Trophoblast cell (in vitro differentiated cells and primary cell): Measurements from ENCODE around the gene KIAA1143. TPM values are rescaled to one million over a fixed set of nuclear protein-coding genes. Genes with fewer than 3 reads are reported as not detected.

Source experiments
- DNase-seq, 2 donors: peaks; one replicate each; pipeline ENCODE4 v3.0.0-alpha.2; 2016
- H2AFZ ChIP-seq: 2 replicates; pipeline ENCODE4 v1.6.1; 2013; ENCODE audit warnings: low read length, moderate library complexity, mild to moderate bottlenecking; ENCODE audit not compliant: insufficient read depth, poor library complexity
- H2AK5ac ChIP-seq: 2 replicates; pipeline ENCODE4 v1.6.1; 2013; ENCODE audit warnings: mild to moderate bottlenecking, low read length
- H2BK120ac ChIP-seq: 2 replicates; pipeline ENCODE4 v1.6.1; 2013; ENCODE audit warnings: low read length, mild to moderate bottlenecking, moderate library complexity; ENCODE audit not compliant: insufficient read depth, poor library complexity
- H2BK12ac ChIP-seq: 2 replicates; pipeline ENCODE4 v1.6.1; 2013; ENCODE audit warnings: mild to moderate bottlenecking, low read length, moderate library complexity
- H2BK5ac ChIP-seq: 2 replicates; pipeline ENCODE4 v1.6.1; 2013; ENCODE audit warnings: low read length, low read depth, moderate library complexity, mild to moderate bottlenecking; ENCODE audit not compliant: poor library complexity
- H3K14ac ChIP-seq: 2 replicates; pipeline ENCODE4 v1.6.1; 2013; ENCODE audit warnings: mild to moderate bottlenecking, low read length
- H3K18ac ChIP-seq: 2 replicates; pipeline ENCODE4 v1.6.1; 2013; ENCODE audit warnings: mild to moderate bottlenecking, low read length
- H3K23ac ChIP-seq: 2 replicates; pipeline ENCODE4 v1.6.1; 2013; ENCODE audit warnings: low read length
- H3K27ac ChIP-seq: 2 replicates; pipeline ENCODE4 v1.5.1; 2013; ENCODE audit warnings: low read depth, mild to moderate bottlenecking, inconsistent platforms, low read length, moderate library complexity
- H3K27me3 ChIP-seq: 2 replicates; pipeline ENCODE4 v1.6.1; 2013; ENCODE audit warnings: inconsistent platforms, mild to moderate bottlenecking, low read length, moderate library complexity; ENCODE audit not compliant: insufficient read depth
- H3K36me3 ChIP-seq, 2 experiments: 1 replicate in 1 of 2; 2 replicates in 1 of 2; pipeline ENCODE4 v1.6.1; 2013; ENCODE audit warnings: low read length in 2 of 2, mild to moderate bottlenecking in 2 of 2, moderate library complexity in 1 of 2; ENCODE audit not compliant: insufficient read depth in 2 of 2, control insufficient read depth in 1 of 2
- H3K4ac ChIP-seq: 2 replicates; pipeline ENCODE4 v1.6.1; 2013; ENCODE audit warnings: low read depth, mild to moderate bottlenecking, low read length, moderate library complexity
- H3K4me1 ChIP-seq, 2 experiments: 1 replicate in 1 of 2; 2 replicates in 1 of 2; pipeline ENCODE4 v1.6.1; 2013; ENCODE audit warnings: low read length in 2 of 2, mild to moderate bottlenecking in 2 of 2, moderate library complexity in 1 of 2; ENCODE audit not compliant: insufficient read depth in 2 of 2, control insufficient read depth in 1 of 2
- H3K4me2 ChIP-seq: 2 replicates; pipeline ENCODE4 v1.6.1; 2013; ENCODE audit warnings: inconsistent platforms, mild to moderate bottlenecking, low read length, moderate library complexity
- H3K4me3 ChIP-seq: 2 replicates; pipeline ENCODE4 v1.5.1; 2013; ENCODE audit warnings: mild to moderate bottlenecking, low read depth, low read length, inconsistent platforms
- H3K79me1 ChIP-seq: one replicate; pipeline ENCODE4 v1.6.1; 2013; ENCODE audit warnings: low read length
- H3K79me2 ChIP-seq: 2 replicates; pipeline ENCODE4 v1.6.1; 2013; ENCODE audit warnings: low read length, mild to moderate bottlenecking; ENCODE audit not compliant: control insufficient read depth, insufficient read depth, poor library complexity
- H3K9ac ChIP-seq: 2 replicates; pipeline ENCODE4 v1.6.1; 2013; ENCODE audit warnings: mild to moderate bottlenecking, low read length
- H3K9me3 ChIP-seq: 2 replicates; pipeline ENCODE4 v1.6.1; 2013; ENCODE audit warnings: low read depth, mild to moderate bottlenecking, control low read depth, inconsistent platforms, low read length; ENCODE audit not compliant: insufficient read depth
- H4K12ac ChIP-seq: 2 replicates; pipeline ENCODE4 v1.6.1; 2013; ENCODE audit warnings: low read depth, mild to moderate bottlenecking, low read length, moderate library complexity
- H4K8ac ChIP-seq: 2 replicates; pipeline ENCODE4 v1.6.1; 2013; ENCODE audit warnings: low read depth, mild to moderate bottlenecking, low read length, moderate library complexity
- H4K91ac ChIP-seq: one replicate; pipeline ENCODE4 v1.6.1; 2013; ENCODE audit warnings: low read depth, mild to moderate bottlenecking, low read length, moderate library complexity
- WGBS: extraction: QIAGEN DNeasy Blood & Tissue Kit; methylation state at CpG from one replicate; pipeline ENCODE4 v1.1.7; 2013; ENCODE audit warnings: missing lambda C conversion rate; ENCODE audit not compliant: insufficient read length, insufficient coverage; ENCODE audit errors: extremely low coverage; 5-methylcytosine and 5-hydroxymethylcytosine counted together
- polyA plus RNA-seq: library from polyadenylated mRNA; stranded (reverse); fragments of 200-250 nt; gene quantifications from 2 replicates; pipeline ENCODE4 v1.2.3, GENCODE V29; 2013

Gene KIAA1143
- 28.2 and 29.2 TPM in 2 replicates for polyA plus RNA-seq

DNA sequence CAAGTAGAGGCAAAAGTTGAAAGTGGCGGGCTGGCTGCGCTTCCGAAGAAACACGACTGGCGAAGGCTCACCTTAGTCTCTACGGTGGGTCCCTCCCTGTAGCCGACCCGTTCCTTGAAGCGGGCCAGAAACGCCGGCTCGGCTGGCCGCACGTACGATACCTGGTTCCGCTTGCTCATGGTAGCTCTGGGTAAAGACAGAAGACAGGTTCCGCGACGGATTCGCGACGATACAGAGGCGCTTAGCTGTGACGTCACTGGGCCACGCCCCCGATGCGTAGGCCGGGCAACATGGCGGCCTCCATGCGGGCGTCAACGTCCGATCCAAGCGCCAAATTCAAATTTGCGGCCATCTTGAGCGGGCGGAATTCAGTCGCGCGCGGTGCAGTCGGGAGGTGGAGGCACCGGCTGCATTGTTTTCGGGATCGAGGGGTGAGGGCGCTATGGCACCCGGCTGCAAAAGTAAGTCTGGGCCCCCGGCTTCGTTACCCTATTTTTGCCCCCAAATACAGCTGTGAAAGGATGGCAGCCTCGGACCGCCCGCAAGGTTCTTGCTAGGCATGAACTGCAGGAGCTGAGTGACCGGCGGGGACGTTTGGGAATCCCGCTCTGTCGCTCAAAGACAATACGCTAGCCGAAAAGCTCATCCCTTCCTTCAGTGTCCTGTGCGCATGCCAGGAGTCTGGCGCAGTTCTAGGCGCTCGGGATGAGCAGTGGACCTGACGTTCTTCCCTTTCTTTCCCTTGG, at the start of gene KIAA1143, which contains the start of gene KIF15:
TSS of gene KIAA1143 (minus strand) at position 196 of the 746 bp plus-strand sequence. CDS start at position 179, 17 bp downstream.
TSS of gene KIF15 (plus strand) at position 371 of the 746 bp plus-strand sequence. CDS start at position 443, 72 bp downstream.
- Histone ChIP-seq H2BK5ac (peak within 1 kb of the TSS; percentile 71), H3K36me3 (peaks cover 4 to 11% of the 10 kb centered on the region in 2 experiments), H2AK5ac (peak within 1 kb of the TSS; percentile 39), H2BK12ac (no peak within 1 kb of the TSS), H3K4ac (peak within 1 kb of the TSS; percentile 69), H3K79me2 (peaks cover 9% of the 10 kb centered on the region), H3K4me1 (no peaks in the 10 kb centered on the region), H2AFZ (peak within 1 kb of the TSS; percentile 89), H3K9me3 (peaks cover 4% of the 10 kb centered on the region), H4K91ac (peak within 1 kb of the TSS; percentile 66), H3K14ac (peak within 1 kb of the TSS; percentile 55), H3K9ac (peak within 1 kb of the TSS; percentile 84), H3K27ac (no peak within 1 kb of the TSS), H3K23ac (no peak within 1 kb of the TSS), H3K4me3 (peak within 1 kb of the TSS; percentile 85), H3K4me2 (peak within 1 kb of the TSS; percentile 87), H4K12ac (peak within 1 kb of the TSS; percentile 71), H3K79me1 (peaks cover 7% of the 10 kb centered on the region), H3K18ac (peak within 1 kb of the TSS; percentile 77), H3K27me3 (no peaks in the 10 kb centered on the region), H4K8ac (peak within 1 kb of the TSS; percentile 88), H2BK120ac (peak within 1 kb of the TSS; percentile 52)
- peak; percentile 98 to 100 for DNase-seq
- WGBS, result no CpG with 5 or more reads among the region's 64 CpGs

DNA sequence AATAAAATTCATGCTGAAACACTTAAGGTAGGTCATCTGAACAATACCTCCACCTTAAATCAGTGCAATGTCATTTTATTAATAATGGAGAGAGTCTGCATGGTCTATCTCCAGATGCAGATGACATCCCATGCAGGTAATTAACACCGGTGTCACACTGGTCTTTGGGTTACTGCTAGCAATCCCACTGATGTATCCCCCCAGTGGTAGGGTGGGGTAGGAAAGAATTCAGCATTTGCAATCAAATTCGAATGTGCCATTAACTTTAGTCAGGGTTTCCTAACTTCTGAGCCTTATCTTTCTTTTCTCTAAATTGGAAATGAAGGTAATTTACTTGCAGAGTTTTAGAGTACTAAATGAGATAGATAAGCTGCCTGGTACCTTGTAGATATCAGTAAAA, 44.5 kb upstream of the KIAA1143 start:
- Histone ChIP-seq H3K18ac (no peak overlapping the region), H2AK5ac (no peak overlapping the region), H3K4ac (no peak overlapping the region), H2BK5ac (no peak overlapping the region), H2BK12ac (no peak overlapping the region), H4K8ac (no peak overlapping the region), H3K79me2 (no peaks in the 10 kb centered on the region), H3K79me1 (no peaks in the 10 kb centered on the region), H3K23ac (no peak overlapping the region), H2BK120ac (no peak overlapping the region), H3K4me1 (no peaks in the 10 kb centered on the region), H2AFZ (no peak overlapping the region), H3K14ac (no peak overlapping the region), H3K9me3 (no peaks in the 10 kb centered on the region), H3K9ac (no peak overlapping the region), H4K12ac (no peak overlapping the region), H3K27ac (no peak overlapping the region), H3K36me3 (peaks cover 0 to 5% of the 10 kb centered on the region in 2 experiments), H3K4me2 (no peak overlapping the region), H3K4me3 (no peak overlapping the region), H3K27me3 (no peaks in the 10 kb centered on the region), H4K91ac (no peak overlapping the region)
- no CpG with 5 or more reads among the region's 2 CpGs for WGBS
- no peak for DNase-seq

DNA sequence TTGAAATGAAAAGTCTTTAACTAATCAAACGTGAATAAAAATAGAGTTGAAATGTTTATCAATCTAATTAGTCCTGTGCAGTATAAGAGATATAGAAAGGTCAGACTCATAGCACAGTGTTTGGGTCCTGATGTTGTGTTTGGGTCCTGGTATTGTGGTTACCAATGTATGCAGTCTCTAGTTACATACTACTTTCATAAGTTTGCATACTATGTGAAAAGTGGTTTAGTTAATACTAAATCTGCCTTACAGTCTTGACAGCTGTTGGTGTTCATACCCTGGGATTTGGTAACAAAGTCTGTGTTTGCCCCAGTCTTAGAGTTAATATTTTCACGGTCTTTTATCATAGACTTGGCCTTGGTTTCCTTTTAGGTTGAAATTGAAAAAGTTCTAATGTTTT, 41.9 kb upstream of the KIAA1143 start:
- Histone ChIP-seq H3K36me3 (peaks cover 7 to 18% of the 10 kb centered on the region in 2 experiments), H4K8ac (no peak overlapping the region), H3K79me2 (no peaks in the 10 kb centered on the region), H2BK120ac (no peak overlapping the region), H3K18ac (no peak overlapping the region), H4K91ac (no peak overlapping the region), H4K12ac (no peak overlapping the region), H3K9ac (no peak overlapping the region), H2BK12ac (no peak overlapping the region), H2AFZ (no peak overlapping the region), H3K27me3 (no peaks in the 10 kb centered on the region), H3K4me1 (no peaks in the 10 kb centered on the region), H3K27ac (no peak overlapping the region), H3K23ac (no peak overlapping the region), H2BK5ac (no peak overlapping the region), H3K14ac (no peak overlapping the region), H3K4ac (no peak overlapping the region), H3K4me2 (no peak overlapping the region), H3K79me1 (no peaks in the 10 kb centered on the region), H2AK5ac (no peak overlapping the region), H3K9me3 (no peaks in the 10 kb centered on the region), H3K4me3 (no peak overlapping the region)
- no CpG with 5 or more reads among the region's 2 CpGs for WGBS
- no peak for DNase-seq

- Histone ChIP-seq H3K79me1 (no peaks in the 10 kb centered on the region), H3K27ac (no peak overlapping the region), H3K23ac (no peak overlapping the region), H3K14ac (no peak overlapping the region), H2BK5ac (no peak overlapping the region), H4K8ac (no peak overlapping the region), H3K36me3 (peaks cover 7 to 24% of the 10 kb centered on the region in 2 experiments), H4K12ac (no peak overlapping the region), H3K79me2 (no peaks in the 10 kb centered on the region), H3K9me3 (no peaks in the 10 kb centered on the region), H2BK120ac (no peak overlapping the region), H4K91ac (no peak overlapping the region), H2BK12ac (no peak overlapping the region), H2AFZ (no peak overlapping the region), H3K27me3 (no peaks in the 10 kb centered on the region), H2AK5ac (no peak overlapping the region), H3K4ac (no peak overlapping the region), H3K9ac (no peak overlapping the region), H3K4me2 (no peak overlapping the region), H3K4me1 (no peaks in the 10 kb centered on the region), H3K4me3 (no peak overlapping the region), H3K18ac (no peak overlapping the region)
- no CpG with 5 or more reads among the region's 2 CpGs for whole genome bisulfite sequencing
- no peak for DNase-seq
These were observed 40.6 kb upstream of the KIAA1143 start for GRCh38 chr3:44802011-44802410.
